SK-N-SH (cell line): ENCODE measurements around the gene GRIK3. TPM values are rescaled to one million over a fixed set of nuclear protein-coding genes. Genes with fewer than 3 reads are reported as not detected.

Source experiments
- CTCF ChIA-PET: fragments of 300-600, 350-600 bp; formaldehyde crosslinking; extraction: SDS; loops from one replicate; lab custom pipeline; 2021; lab: Yijun Ruan, JAX
- POLR2A ChIA-PET: fragments of 350-600 bp; sonication (Branson Sonifier 250); formaldehyde crosslinking; extraction: SDS; loops from one replicate; lab custom pipeline; 2020; ENCODE audit warnings: antibody characterized with exemption, inconsistent platforms; lab: Yijun Ruan, JAX
- DNase-seq: peaks from one replicate; pipeline ENCODE4 v3.0.0; 2012
- H2AFZ ChIP-seq: fragments of 200-600 bp; sonication (generic); 2 replicates; pipeline ENCODE4 v1.8.1; 2016; ENCODE audit warnings: antibody characterized with exemption, mild to moderate bottlenecking, low read depth
- H3F3A ChIP-seq: fragments of 200-600 bp; sonication (generic); replicated peaks from 2 replicates; pipeline ENCODE3; 2016; ENCODE audit warnings: antibody characterized with exemption, mild to moderate bottlenecking; ENCODE audit not compliant: insufficient read depth
- H3K27ac ChIP-seq, 2 experiments: fragments of 200-500 bp in 1 of 2; fragments of 200-600 bp in 1 of 2; sonication (Bioruptor generic) in 1 of 2; sonication (generic), shearing (Covaris generic) in 1 of 2; 2 replicates each; pipeline versions ENCODE4 v1.5.1 to v1.6.1; 2014 to 2016; ENCODE audit warnings: low read depth in 2 of 2, inconsistent platforms in 1 of 2, low read length in 1 of 2, mild to moderate bottlenecking in 1 of 2, mixed read lengths in 1 of 2
- H3K27me3 ChIP-seq: fragments of 200-600 bp; sonication (generic), shearing (Covaris generic); 2 replicates; pipeline ENCODE4 v1.6.1; 2016; ENCODE audit warnings: mixed run types; ENCODE audit not compliant: insufficient read depth
- H3K36me3 ChIP-seq, 2 experiments: fragments of 200-500 bp in 1 of 2; fragments of 200-600 bp in 1 of 2; sonication (Bioruptor generic) in 1 of 2; sonication (generic) in 1 of 2; replicated peaks in 1 of 2; 2 replicates each; pipeline versions ENCODE3 to v1.5.1; 2014 to 2016; ENCODE audit warnings: low read length in 1 of 2, mild to moderate bottlenecking in 1 of 2; ENCODE audit not compliant: insufficient read depth in 2 of 2, control insufficient read depth in 1 of 2
- H3K4me1 ChIP-seq, 2 experiments: fragments of 200-500 bp in 1 of 2; fragments of 200-600 bp in 1 of 2; sonication (Bioruptor generic) in 1 of 2; sonication (generic), shearing (Covaris generic) in 1 of 2; 2 replicates each; pipeline versions ENCODE4 v1.5.1 to v1.6.1; 2014 to 2016; ENCODE audit warnings: low read depth in 1 of 2, low read length in 1 of 2, mixed run types in 1 of 2; ENCODE audit not compliant: insufficient read depth in 2 of 2, control insufficient read depth in 1 of 2
- H3K4me2 ChIP-seq: fragments of 200-600 bp; sonication (generic), shearing (Covaris generic); 2 replicates; pipeline ENCODE4 v1.6.1; 2017; ENCODE audit warnings: mixed run types
- H3K4me3 ChIP-seq, 2 experiments: fragments of 200-500 bp in 1 of 2; fragments of 200-600 bp in 1 of 2; sonication (Bioruptor generic) in 1 of 2; sonication (generic), shearing (Covaris generic) in 1 of 2; 2 replicates each; pipeline versions ENCODE4 v1.5.1 to v1.8.1; 2014 to 2016; ENCODE audit warnings: low read depth in 2 of 2, inconsistent platforms in 1 of 2, low read length in 1 of 2, mild to moderate bottlenecking in 1 of 2, mixed read lengths in 1 of 2, moderate library complexity in 1 of 2
- H3K79me2 ChIP-seq: fragments of 200-600 bp; sonication (generic); 2 replicates; pipeline ENCODE4 v1.8.1; 2017; ENCODE audit warnings: mild to moderate bottlenecking; ENCODE audit not compliant: insufficient read depth
- H3K9ac ChIP-seq: fragments of 200-600 bp; sonication (generic); 2 replicates; pipeline ENCODE4 v1.6.1; 2017; ENCODE audit warnings: mixed run types
- H3K9me2 ChIP-seq: fragments of 200-600 bp; sonication (generic); 2 replicates; pipeline ENCODE4 v1.6.1; 2017; ENCODE audit warnings: mixed run types
- H3K9me3 ChIP-seq: fragments of 200-600 bp; sonication (generic); 2 replicates; pipeline ENCODE4 v1.6.1; 2017; ENCODE audit warnings: mixed run types, mild to moderate bottlenecking, moderate library complexity
- H4K20me1 ChIP-seq: fragments of 200-600 bp; sonication (generic); 2 replicates; pipeline ENCODE4 v1.6.1; 2017; ENCODE audit warnings: mild to moderate bottlenecking, mixed run types; ENCODE audit not compliant: insufficient read depth
- CTCF ChIP-seq: fragments of 200-600 bp; sonication (generic); IDR thresholded peaks from 2 replicates; pipeline ENCODE4 v1.6.1; 2017; ENCODE audit warnings: antibody characterized with exemption, mild to moderate bottlenecking, moderate library complexity
- ELF1 ChIP-seq: IDR thresholded peaks from 2 replicates; pipeline ENCODE4 v1.4.0; 2012
- EP300 ChIP-seq, 2 experiments: IDR thresholded peaks; 2 replicates each; pipeline versions ENCODE4 v1.4.0 to v1.6.1; 2012; ENCODE audit warnings: borderline replicate concordance in 1 of 2, low read depth in 1 of 2, low read length in 1 of 2
- EZH2phosphoT487 ChIP-seq: fragments of 200-600 bp; sonication (generic); IDR thresholded peaks from 2 replicates; pipeline ENCODE4 v1.6.1; 2017; ENCODE audit warnings: low read depth, mixed run types, mild to moderate bottlenecking, antibody characterized with exemption, moderate library complexity, borderline replicate concordance
- GATA2 ChIP-seq: sonication (generic); formaldehyde crosslinking; IDR thresholded peaks from 2 replicates; pipeline ENCODE4 v1.5.0; 2020; ENCODE audit warnings: mild to moderate bottlenecking, missing genetic modification reagents
- IRF3 ChIP-seq: fragments of 150-350 bp; IDR thresholded peaks from 2 replicates; pipeline ENCODE4 v1.6.1; 2016; ENCODE audit warnings: mild to moderate bottlenecking, low read depth, low read length
- MAX ChIP-seq: IDR thresholded peaks from 2 replicates; pipeline ENCODE4 v1.4.0; 2012; ENCODE audit warnings: low read depth
- MEF2A ChIP-seq: IDR thresholded peaks from 2 replicates; pipeline ENCODE4 v1.4.0; 2012; ENCODE audit warnings: low read depth, borderline replicate concordance
- MXI1 ChIP-seq: IDR thresholded peaks from 2 replicates; pipeline ENCODE4 v1.6.1; 2012; ENCODE audit warnings: mild to moderate bottlenecking, low read depth, low read length, improper control_type of control experiment
- NFIC ChIP-seq: IDR thresholded peaks from 2 replicates; pipeline ENCODE4 v1.4.0; 2012; ENCODE audit warnings: borderline replicate concordance
- NRF1 ChIP-seq: IDR thresholded peaks from 2 replicates; pipeline ENCODE4 v1.6.1; 2012; ENCODE audit warnings: low read depth, mild to moderate bottlenecking, low read length
- RFX5 ChIP-seq: IDR thresholded peaks from 2 replicates; pipeline ENCODE4 v1.6.1; 2012; ENCODE audit warnings: mild to moderate bottlenecking, improper control_type of control experiment, low read length
- TCF12 ChIP-seq: IDR thresholded peaks from 2 replicates; pipeline ENCODE4 v1.4.0; 2012
- USF1 ChIP-seq: IDR thresholded peaks from 2 replicates; pipeline ENCODE4 v1.4.0; 2012; ENCODE audit warnings: low read depth, borderline replicate concordance
- ZBTB33 ChIP-seq: IDR thresholded peaks from 2 replicates; pipeline ENCODE4 v1.4.0; 2012; ENCODE audit warnings: low read depth, borderline replicate concordance
- WGBS: methylation state at CpG from one replicate; pipeline ENCODE4 v1.1.6; 2017; ENCODE audit warnings: low lambda C conversion rate; 5-methylcytosine and 5-hydroxymethylcytosine counted together
- polyA plus RNA-seq, 3 experiments: library from polyadenylated mRNA; depleted of rRNA; stranded (reverse); fragments of >200 nt; gene quantifications; 2 replicates each; pipeline ENCODE4 v1.2.3, GENCODE V29; 2012

GRIK3 gene
- polyA plus RNA-seq, 1 of the 3 experiments (the other 2 are of a cell fraction), result not detected

GRCh38 chr1:36835696-36836095 lies 198.6 kb downstream of the GRIK3 start (continued):
- TF ChIP-seq CTCF, result no peak
- no peak for TF ChIP-seq EZH2phosphoT487
- no peak for TF ChIP-seq GATA2 (CRISPR knock-in tag)
- TF ChIP-seq NFIC, result no peak
- no peak for TF ChIP-seq EP300 (IDR thresholded peaks at IDR 0.05; ENCODE audit: borderline replicate concordance in 1 of 2, low read depth in 1 of 2, low read length in 1 of 2)
- no peak for TF ChIP-seq RFX5
- TF ChIP-seq MEF2A, result no peak
- no peak for TF ChIP-seq ELF1

- H3K9me3 ChIP-seq, result no peaks in the 10 kb centered on the region
- TF ChIP-seq TCF12 (no peak), MAX (no peak), GATA2 (CRISPR knock-in tag) (peak; percentile 57), ZBTB33 (no peak), USF1 (no peak), EP300 (IDR thresholded peaks at IDR 0.05; ENCODE audit: borderline replicate concordance in 1 of 2, low read depth in 1 of 2, low read length in 1 of 2) (peak in 1 of 2 experiments; percentile 38; a peak in 2 of 4 replicates), NRF1 (no peak), MXI1 (no peak), IRF3 (no peak)
- TF ChIP-seq, all 33 proteins: peak for 2
- Histone ChIP-seq H3K9ac (no peak overlapping the region), H3K27ac (no peak overlapping the region), H2AFZ (no peak overlapping the region), H3K27me3 (no peaks in the 10 kb centered on the region), H3K4me1 (peaks cover 0 to 29% of the 10 kb centered on the region in 2 experiments; a peak in 1 of 4 replicates), H3K79me2 (no peaks in the 10 kb centered on the region), H3K4me2 (no peak overlapping the region), H3F3A (no peaks in the 10 kb centered on the region), H3K36me3 (no peaks in the 10 kb centered on the region), H3K9me2 (no peaks in the 10 kb centered on the region), H3K4me3 (no peak overlapping the region), H4K20me1 (no peaks in the 10 kb centered on the region)
- WGBS, result 8% methylated on average over 4 of the region's 4 CpGs
- peak; percentile 67 for DNase-seq
- CTCF ChIA-PET, result interaction anchor here (0.8 to 1.1 kb wide), 3 partner anchors 9 to 652 kb away, joined by 3 to 4 read pairs (median 3); no protein-coding TSS in a partner anchor
- POLR2A ChIA-PET, result no interaction called here
Observed at GRCh38 chr1:36835017-36835695, 199.2 kb downstream of the GRIK3 start.
